IMR-90 (cell line): ENCODE results near the gene IGFBP5.
A peak's percentile ranks its signal among the peaks of the same experiment; 100 is the strongest.

Experiments used
- CTCF ChIP-seq: conservative IDR thresholded peaks from 2 replicates; pipeline ENCODE4 v1.5.1; 2012; ENCODE audit warnings: mild to moderate bottlenecking, low read depth, low read length, improper control_type of control experiment
- MAFK ChIP-seq: IDR thresholded peaks from 2 replicates; pipeline ENCODE4 v1.6.1; 2012; ENCODE audit warnings: low read depth, low read length, improper control_type of control experiment
- POLR2A ChIP-seq: IDR thresholded peaks from 2 replicates; pipeline ENCODE4 v1.6.1; 2012; ENCODE audit warnings: mild to moderate bottlenecking, low read depth, low read length

GRCh38 chr2:216666461-216667233 lies 28.7 kb downstream of the IGFBP5 start:
- TF ChIP-seq CTCF, result peak; percentile 97
- TF ChIP-seq POLR2A, result peak; percentile 71
- TF ChIP-seq MAFK, result no peak
